GM21515 (cell line): ENCODE measurements around the gene TMEM270.
"Not testable (repeated sequence)": the region's sequence is repeated elsewhere in the genome, so short reads cannot be mapped to it uniquely, and the experiment has no call there.

Experiments used
- ATAC-seq: cut with Tn5 transposase; IDR thresholded peaks from one replicate; pipeline ENCODE4 v1.9.1; 2021; ENCODE audit not compliant: unreplicated experiment

Gene TMEM270

DNA sequence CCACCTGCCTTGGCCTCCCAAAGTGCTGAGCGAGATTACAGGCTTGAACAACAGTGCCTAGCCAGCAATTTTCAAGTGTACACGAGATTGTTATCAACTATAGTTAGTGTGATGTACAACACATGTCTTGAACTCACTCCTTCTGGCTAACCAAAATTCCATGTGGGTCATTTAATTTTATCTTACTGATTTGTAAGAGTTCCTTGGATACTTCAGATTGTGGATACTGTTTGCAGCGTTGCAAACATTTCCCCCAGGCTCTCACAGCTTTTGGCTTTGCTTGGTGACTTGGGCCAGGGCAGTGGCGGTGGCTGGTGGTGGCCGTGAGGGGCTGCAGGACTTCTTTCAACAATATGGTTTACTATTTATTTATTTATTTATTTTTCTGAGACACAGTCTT is 8.5 kb upstream of the TMEM270 start:
- ATAC-seq: no peak

DNA sequence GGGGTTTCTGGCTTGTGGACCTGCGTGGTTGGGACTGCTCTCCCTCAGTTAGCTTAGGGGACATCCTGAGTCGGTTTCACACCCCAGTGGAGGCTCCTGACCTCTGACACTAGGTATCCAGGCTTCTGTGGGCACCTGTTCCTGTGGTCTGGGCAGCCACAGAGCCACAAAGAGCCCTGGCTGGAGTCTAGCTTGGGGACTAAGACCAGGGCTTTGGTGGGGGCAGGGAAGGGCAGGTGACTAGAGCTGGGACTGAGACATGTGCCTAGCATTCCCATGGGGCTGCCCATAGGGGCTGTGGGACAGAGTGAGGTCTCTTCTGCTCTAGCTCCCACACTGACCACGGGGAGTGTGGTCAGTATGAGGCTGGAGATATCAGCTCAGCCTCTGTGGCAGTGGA is 4.0 kb upstream of the TMEM270 start:
- ATAC-seq: no peak

DNA sequence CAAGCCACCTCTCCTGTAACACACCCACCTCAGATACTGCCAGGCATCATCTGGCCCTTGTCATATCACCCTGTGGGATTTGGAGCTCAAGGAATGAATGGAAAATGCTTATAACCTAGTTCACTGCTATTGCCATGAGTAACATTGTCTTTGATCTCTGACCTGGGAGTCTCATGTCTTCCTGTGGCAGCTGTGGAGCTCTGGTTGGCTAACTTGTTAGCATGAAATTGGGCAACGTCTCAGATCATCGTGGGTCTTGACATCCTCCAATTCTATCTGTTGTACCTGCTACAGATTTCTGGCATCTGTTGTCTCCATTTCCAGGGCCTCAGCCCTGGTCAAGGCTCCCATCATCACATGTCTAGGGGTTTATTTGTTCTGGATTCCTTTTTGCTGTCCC is 2.2 kb upstream of the TMEM270 start:
- ATAC-seq: no peak

DNA sequence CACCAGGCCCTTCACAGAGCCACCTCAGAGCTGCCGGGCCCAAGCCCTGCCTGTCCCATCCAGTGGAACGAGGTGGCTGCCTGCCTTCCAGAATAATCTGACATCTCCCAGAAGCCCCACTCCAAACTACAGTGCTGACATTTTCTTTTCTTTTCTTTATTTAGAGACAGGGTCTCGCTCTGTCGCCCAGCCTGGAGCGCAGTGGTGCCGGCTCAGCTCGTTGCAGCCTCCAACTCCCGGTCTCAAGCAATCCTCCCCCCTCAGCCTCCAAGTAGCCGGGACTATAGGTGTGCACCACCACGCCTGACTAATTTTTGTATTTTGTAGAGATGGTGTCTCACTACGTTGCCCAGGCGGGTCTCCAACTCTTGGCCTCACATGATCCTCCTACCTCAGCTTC is 346 bp downstream of the TMEM270 start:
- ATAC-seq: no peak

DNA sequence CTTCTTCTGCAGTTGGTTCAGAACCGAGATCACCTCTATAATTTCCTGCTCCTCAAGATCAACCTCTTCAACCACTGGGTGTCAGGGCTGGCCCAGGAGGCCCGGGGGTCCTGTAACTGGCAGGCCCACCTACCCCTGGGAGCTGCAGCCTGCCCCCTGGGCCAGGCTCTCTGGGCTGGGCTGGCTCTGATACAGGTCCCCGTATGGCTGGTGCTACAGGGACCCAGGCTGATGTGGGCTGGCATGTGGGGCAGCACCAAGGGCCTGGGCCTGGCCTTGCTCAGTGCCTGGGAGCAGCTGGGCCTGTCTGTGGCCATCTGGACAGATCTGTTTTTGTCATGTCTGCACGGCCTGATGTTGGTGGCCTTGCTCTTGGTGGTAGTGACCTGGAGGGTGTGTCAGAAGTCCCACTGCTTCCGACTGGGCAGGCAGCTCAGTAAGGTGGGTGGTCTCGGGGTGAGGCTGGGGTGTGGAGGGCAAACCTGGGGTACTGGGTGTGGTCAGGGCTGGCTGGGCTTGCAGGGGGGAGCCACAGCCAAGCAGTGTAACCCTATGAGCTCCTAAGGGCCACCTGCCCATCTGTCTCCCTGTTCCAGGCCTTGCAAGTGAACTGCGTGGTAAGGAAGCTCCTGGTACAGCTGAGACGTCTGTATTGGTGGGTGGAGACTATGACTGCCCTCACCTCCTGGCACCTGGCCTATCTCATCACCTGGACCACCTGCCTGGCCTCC is 4.2 kb downstream of the TMEM270 start:
- ATAC-seq: no peak

DNA sequence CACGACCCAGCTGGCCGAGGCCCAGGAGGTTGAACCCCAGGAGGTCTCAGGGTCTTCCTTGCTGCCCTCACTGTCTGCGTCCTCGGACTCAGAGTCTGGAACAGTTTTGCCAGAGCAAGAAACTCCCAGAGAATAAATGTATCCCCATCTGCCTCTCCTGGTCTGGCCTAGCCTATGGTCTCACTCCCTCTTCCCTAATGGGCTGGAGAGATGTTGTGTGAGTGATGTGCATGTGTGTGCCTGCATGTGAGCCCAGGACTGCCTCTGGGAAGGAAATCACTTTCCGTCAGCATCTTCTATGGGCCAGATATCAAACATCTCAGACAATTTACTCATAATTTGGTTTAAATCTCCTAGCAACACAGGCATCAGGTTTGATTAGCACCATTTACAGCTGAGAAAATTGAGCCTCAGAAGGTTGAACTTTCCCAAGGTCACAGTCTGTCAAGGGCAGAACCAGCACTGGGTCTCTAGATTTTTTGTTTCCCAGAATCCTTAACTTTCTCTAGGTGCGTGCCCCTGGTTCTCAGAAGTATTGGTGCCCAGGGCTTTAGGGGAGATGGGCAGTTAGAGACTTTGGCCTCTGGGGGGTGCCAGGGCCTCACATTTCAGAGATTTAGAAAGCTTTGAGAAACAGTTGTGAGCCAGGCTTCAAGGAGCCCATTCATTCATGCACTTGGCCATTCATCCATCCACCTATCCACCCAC is 4.9 kb downstream of the TMEM270 start:
- ATAC-seq: no peak

DNA sequence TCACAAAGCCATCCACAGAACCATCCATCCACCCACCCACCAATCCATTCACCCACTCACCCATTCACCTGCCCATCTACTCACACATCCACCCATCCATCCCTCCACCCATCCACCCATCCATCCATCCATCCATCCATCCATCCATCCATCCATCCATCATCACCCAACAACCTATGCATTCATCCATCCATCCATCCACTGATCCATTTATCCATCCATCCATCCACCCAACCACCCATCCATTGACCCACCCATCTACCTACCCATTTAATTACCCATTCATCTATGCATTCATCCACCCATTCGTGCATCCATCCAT is 5.4 kb downstream of the TMEM270 start:
- ATAC-seq: no peak

DNA sequence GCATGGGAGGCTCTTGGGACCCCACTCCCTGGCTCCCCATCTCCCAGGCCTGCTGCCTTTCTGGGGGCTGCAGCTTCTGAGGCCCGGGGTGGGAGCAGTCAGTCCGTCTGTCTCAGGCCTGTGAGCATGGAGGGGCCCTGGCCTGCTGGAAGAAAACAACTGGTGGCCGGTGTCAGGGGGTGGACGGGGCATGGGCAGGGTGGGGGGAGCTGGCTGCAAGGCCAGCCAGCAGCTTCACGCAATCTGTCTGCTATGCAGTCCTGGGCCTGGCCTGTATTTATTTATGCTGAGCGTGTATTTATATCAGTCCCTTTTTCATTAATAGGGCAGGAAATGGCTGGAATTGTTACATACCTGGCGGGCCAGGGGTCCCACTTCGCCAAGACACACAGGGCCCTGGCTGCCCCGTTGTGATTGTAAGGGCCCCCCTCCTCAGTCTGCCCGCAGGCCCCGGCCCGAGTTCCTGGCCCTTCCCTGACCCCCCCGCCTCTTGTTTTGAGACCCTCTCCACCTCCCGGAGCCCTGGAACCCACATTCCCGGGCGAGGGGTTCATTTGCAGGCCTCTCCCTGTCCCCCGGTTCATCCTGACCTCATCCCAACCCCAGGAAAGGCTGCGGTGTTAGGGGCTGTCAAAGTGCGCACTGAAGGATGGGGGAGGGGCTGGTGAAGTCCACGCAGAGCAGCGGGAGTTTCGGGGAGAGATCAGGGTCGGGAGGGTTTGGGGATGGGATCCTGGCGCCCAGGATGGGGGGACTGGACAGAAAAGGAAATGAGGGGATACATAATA is 8.2 kb downstream of the TMEM270 start:
- ATAC-seq: no peak

DNA sequence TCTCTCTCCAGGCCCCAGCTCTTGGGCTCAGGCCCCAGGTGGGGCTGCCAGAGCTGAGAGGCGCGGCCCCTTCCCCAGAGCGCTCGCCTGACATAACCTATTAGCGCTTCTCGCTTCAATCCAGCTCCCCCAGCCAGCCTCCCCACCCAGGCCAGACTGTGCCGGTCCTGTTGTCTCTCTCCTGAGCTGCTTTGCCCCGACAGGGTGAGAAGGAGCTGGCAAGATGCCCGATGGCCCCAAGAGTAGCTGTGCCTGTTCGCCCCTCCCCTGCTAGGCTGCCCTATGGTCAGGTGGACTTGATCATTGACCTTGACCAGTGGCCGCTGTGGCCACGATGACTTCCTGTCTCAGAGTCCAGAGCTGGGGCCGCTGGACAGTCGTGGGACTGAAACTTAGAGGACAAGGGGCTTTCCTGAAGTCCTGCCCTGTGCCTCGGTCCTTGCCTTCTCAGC is 9.1 kb downstream of the TMEM270 start:
- ATAC-seq: no peak

DNA sequence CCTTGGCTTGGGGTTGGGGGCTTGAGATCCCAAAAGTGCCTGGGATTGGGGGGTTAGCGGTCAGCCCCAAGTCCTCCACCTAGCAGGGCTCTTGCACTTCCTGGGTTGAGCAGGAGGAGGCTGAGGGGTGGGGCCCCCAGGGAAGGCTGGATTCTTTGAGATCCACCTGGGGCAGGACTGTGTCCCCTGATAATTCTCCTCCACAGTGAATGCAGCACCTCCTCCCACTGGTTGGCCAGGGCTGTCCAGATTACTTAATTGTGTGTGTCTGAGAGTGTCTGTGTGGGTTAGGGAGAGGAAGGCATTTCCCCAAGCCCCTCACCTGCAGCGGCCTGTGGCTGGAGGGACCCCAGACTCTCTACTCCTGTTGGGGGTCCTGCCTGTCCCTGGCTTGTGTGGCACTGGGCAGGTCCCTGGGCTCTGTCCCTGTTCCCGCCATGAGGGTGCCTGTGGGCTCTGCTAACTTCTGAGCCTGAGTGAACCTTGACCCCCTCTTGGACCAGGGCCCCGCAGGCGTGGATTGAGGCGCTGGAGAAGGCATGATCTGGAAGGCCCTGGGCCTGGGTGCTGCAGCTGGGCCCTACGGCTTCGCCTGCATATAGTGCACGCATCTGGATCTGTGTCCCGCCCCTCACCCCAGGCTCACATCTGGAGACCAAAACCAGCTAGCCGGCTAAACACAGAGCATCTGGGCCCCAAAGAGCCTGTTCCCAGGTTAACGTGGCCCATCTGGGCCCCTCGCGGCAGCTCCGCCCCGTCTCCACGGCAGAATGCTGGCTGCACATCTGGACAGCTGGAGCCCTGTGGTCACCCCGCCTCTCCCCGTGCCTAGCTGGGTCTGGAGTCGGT is 10.4 kb downstream of the TMEM270 start:
- ATAC-seq: no peak

DNA sequence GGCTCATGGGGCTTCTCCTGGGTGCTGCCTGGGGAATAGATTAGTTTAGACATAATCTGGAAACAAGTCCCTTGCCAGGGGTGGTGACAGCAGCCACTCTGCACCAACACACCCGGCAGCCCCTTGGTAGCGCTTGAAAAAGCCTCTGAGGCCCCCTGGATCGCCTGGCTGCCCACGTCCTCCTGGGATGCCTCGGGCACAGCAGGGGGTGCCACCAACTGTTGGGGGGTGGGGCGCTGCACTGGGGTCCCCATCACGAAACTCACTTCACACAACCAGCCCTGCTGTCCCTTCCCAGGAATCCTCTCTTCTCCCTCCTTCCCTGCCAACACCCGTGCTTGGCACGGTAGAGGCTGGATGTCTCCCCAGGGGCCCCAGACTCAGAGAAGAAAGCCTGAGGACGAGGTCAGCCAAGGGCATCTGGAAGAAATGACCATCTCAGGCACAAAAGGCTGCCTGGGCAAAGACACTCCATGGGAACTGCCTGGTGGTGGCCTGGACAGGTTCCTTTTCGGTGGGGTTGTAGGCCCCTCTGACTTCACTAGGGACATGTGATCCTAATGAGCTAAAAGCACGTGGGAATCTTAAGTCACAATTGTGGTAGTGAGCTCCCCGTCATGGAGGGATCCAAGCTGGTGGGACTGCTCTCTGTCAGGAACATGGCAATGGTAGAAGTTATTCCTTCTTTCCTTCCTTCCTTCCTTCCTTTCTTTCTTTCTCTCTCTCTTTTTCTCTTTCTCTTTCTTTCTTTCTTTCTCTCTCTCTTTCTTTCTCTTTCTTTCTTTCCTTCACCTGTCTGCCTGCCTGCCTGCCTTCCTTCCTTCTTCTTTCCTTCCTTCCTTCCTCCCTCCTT is 11.3 kb downstream of the TMEM270 start:
- ATAC-seq: no peak

DNA sequence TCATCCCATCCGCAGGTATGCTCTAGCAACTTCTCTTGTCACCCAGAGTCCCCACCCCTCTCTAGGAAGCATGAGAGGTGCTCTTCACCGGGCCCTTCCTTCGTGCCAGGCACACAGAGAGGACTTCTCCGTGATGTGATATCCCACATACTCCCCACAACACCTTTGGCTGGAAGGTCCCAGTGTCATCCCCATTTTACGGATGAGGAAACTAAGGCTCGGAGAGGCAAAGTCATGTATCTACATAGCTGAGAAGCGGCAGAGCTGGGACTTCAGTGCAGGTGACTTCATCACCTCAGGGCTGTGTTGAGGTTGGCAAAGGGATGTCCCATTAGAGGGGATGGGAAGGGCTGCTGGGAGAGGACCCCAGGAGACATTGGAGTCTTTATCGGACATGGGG is 15.4 kb downstream of the TMEM270 start:
- no peak for ATAC-seq

DNA sequence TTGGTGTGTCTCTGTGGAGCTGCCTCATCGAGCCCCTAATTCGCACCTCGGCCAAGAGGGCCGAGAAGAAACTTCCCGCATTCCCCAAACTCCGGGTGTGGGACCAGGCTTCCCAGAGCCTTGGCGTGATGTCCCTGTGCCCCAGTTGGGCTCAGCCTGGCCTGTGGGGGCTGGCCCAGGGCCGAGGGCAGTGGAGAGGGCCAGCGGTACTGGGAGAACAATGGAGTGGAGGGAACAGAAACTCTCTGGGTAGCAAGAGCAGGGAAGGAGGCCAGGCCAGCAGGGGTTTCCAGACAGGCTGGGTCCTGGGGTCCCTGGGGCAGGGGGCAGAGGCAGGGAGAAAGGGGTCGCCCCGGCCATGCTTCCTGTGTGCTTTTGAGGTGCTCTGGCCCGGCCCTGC is 16.0 kb downstream of the TMEM270 start:
- no peak for ATAC-seq

DNA sequence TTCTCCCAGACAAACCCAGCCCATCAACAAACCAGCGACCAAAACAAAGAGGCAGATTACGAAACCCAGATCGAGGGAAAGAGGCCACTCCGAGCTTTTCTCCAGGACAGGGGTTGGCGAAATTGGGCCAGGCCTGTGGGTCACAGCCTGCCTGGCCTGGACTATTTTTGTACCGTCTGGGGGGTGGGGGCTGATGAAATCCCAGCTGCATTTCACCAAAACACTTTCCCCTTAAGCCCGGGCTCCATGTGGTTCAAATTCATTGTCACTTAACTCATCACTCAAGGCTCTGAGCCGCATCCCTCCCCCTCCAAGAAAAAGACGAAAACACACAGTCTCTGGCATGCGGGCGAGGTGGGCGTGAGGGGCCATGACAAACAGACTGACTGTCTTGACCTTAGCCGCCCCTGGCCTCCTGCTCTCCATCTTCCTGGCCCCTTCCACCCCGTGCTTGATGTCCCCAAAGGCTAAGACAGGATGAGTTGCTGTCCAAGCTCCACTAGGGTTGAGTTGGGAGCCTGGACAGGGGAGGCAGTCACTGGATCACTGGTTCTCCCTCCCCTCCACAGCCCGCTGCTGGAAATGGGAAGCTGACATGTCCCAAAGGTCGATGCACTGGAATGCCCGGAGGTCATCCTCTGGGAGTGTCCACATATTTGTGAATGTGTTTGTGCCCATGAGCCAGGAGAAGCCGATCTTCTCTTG is 19.2 kb downstream of the TMEM270 start:
- no peak for ATAC-seq

DNA sequence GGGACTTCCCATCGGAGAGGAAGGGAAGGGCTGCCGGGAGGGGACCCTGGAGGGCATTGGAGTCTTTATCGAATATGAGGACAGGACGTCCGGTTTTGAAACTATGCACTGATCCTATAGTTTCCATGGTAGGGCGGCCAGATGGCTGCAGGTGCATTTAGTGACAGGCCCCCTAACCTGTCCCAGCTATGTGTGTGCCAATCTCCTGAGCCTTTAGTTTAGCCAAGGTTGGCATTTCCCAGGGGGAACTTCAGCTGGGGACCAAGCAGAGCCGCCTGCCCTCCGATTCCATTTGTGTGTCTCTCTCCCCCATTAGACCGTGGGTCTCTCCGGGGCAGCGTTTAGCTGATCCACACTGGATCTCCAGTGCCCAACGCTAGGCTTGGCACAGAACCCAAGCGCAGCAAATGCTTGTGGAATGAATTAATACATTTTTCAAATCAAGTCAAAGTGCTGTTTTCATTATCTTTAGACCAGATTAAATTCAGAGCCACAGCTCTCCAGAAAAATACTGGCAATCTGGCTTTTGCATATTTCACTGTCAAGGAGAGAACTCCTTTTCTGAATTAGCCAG is 19.9 kb downstream of the TMEM270 start:
- no peak for ATAC-seq

DNA sequence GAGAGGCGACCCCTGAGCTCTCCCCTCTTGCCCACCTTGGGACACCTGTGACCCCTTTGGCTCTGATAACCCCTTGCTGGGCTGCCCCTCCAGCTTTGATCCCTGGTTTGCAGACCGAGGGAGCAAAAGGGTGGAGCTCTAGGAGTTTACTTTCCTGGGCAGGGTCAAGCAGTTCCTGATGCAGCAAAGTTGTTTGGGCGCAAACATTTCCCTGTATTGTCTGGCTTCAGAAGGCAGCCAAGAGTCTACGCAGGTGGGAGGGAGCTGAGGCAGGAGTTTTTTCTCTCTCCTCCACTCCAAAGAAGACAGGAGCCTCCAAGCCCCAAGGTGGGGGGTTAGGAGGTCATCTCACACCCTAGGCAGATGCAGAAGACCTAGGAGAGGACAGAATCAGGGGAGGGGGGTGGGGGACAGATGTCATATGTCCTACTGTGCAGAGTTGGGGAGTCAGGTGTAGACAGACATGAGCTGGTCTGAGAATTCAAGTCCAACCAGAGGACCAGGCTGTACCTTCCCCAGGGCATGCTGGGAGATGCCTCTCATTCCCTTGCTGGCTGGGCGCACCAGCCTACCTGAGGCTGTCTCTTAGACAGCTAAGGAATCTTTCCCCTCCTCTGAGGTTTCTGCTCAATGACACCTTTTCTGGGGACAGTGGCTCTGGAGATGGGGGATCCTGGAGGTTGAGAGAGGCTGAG is 20.5 kb downstream of the TMEM270 start:
- ATAC-seq: no peak

DNA sequence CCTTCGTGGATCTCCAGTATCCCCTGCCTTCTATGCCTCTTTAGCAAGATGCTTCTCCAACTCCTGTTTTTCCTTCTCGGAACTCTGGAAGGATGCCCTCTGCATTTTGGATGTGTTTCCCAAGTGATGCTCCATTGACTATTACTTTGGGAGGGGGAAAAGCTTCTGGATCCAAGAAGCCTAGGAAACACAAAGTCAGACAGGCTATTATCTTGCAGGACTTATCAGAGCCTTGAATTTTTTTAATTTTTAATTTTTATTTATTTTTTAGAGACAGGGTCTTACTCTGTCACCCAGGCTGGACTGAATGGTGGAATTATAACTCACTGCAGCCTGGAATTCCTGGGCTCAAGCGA is 21.1 kb downstream of the TMEM270 start:
- ATAC-seq: no peak

DNA sequence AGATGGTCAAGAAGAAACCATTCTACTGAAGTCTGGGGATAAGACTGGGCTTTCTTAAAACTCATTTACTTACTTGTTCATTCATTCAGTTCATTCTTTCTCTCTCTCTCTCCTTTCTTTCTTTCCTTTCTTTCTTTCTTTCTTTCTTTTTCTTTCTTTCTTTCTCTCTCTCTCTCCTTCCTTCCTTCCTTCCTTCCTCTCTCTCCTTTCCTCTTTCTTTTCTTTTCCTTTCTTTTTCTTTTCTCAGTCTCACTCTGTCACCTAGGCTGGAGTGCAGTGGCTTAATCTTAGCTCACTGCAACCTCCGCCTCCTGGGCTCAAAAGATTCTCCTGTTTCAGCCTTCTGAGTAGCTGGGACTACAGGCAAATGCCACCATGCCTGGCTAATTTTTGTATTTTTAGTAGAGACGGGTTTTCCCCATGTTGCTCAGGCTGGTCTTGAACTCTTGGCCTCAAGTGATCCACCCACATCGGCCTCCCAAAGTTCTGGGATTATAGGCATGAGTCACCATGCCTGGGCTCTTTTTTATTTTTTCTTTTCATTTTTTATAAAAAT is 24.0 kb downstream of the TMEM270 start:
- ATAC-seq: not testable (repeated sequence)
